WI38 (cell line): ENCODE data around the gene AHRR.

Experiments
- H3K4me3 ChIP-seq: 2 replicates; pipeline ENCODE4 v1.5.1; 2011; ENCODE audit warnings: low read depth, mild to moderate bottlenecking, control low read depth, low read length
- TF ChIP-seq, protein P1 (sequence below): IDR thresholded peaks from 2 replicates; pipeline ENCODE4 v1.5.1; 2012; ENCODE audit warnings: low read depth, mild to moderate bottlenecking, control low read depth, low read length

AHRR gene

DNA sequence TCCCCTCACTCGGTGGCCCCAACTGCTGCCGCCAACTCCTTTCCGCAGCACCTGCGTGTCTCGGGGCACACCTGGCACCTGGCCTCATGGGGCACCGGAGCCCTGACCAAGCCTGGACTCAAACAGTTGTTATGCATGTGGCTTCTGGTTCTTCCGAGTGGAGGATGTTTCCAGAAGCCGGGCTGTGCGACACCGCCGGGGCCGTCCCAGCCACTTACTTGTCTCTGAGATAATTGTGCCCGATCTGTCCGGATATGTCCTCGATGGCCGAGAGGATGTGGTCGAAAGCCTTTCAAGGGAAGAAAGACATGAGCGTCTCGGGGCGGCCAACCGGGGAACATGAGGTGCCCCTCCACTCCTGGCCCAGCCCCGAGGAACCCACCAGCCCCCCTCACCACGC, 159.8 kb downstream of the AHRR start:
- TF ChIP-seq, protein P1, sequence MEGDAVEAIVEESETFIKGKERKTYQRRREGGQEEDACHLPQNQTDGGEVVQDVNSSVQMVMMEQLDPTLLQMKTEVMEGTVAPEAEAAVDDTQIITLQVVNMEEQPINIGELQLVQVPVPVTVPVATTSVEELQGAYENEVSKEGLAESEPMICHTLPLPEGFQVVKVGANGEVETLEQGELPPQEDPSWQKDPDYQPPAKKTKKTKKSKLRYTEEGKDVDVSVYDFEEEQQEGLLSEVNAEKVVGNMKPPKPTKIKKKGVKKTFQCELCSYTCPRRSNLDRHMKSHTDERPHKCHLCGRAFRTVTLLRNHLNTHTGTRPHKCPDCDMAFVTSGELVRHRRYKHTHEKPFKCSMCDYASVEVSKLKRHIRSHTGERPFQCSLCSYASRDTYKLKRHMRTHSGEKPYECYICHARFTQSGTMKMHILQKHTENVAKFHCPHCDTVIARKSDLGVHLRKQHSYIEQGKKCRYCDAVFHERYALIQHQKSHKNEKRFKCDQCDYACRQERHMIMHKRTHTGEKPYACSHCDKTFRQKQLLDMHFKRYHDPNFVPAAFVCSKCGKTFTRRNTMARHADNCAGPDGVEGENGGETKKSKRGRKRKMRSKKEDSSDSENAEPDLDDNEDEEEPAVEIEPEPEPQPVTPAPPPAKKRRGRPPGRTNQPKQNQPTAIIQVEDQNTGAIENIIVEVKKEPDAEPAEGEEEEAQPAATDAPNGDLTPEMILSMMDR: no peak
- no peak overlapping the region for H3K4me3 ChIP-seq

DNA sequence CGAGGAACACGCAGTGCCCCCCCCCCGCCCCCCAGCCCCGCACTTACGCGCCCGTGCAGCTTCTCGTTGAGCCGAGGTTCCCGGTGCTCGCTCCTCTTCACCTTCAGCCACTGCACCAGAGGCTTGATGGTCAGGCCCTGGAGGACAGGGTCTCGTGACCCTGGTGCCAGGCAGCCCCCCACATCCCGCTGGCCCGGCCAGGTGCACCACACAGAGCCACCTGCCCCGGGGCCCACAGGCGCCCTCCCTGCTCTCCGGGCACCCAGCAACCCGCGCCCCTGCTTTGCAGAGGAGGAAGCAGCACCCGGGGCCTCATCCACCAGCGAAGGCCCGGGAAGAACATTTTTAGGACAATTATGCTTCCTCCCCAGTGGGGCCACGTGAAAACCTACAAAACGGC, 160.5 kb downstream of the AHRR start:
- TF ChIP-seq, protein P1: no peak
- no peak overlapping the region for H3K4me3 ChIP-seq

DNA sequence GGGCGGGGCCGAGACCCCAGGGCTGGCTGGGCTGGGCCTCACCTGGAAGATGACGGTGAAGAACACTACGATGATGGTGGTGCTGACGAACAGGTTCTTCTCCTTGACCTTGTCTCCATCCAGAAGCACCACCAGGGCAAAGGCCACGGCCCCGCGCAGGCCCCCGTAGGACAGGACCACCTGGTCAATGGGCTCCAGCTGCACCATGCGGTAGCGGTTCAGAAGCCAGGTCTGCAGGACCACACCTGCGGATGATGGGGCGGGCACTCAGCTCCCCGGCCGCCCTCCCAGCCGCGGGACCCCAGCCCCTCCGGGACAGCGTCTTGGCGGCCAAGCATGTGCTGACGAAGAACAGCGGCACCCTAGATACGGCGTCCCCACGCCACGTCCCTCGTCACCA, 161.0 kb downstream of the AHRR start:
- H3K4me3 ChIP-seq: no peak overlapping the region
- TF ChIP-seq, protein P1: no peak

DNA sequence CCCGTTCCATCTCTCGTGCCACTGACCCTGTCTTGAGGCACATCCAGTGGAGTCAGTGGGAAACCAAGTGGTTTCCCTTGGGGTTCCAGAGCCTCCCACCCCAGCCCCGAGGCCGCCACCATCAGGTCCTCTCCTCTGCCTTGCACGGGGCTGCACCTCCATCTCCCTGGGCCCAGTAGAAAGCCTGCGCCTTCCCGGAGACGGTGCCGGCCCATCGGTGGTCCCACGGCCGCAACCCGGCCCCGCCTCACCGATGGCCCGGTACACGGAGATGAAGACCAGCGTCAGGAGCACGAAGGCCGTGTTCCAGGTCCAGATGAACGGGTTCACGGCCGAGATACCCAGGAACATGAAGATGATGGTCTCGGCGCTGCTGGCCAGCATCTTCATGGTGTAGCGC, 161.5 kb downstream of the AHRR start:
- H3K4me3 ChIP-seq: no peak overlapping the region
- TF ChIP-seq, protein P1: no peak

DNA sequence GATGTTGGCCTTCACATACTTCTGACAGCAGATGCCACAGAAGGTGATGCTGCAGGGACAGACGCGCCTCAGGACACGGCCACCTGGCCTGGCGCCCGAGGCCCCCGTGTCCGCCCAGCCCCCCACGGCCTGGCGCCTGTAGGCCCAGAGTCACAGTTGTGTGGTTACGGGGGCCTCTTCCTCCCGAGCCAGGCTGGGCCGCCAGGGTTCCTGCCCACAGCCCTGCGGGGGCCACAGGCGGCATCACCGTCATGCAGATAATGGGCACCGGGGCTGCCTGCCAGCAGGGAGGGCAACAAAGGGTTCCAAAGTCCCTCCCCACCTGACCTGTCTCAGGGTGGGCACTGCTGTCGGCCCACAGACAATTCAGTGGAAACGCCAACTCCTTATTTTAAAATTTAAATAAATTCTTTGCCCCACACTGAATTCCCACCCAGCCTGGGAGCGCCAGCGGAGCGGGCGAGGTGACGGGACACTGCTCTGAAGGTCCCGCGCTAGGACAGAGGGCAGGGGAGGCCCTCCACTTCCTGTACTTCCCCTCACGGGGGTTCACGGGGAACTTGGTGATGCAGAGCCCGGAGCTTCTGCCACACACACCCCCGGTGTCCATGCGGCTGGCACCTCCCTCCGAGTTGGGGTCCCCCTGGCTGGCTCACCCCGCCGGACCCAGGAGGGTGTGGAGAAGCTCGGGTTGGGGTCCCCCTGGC, 162.1 kb downstream of the AHRR start:
- no peak overlapping the region for H3K4me3 ChIP-seq
- TF ChIP-seq, protein P1: no peak

DNA sequence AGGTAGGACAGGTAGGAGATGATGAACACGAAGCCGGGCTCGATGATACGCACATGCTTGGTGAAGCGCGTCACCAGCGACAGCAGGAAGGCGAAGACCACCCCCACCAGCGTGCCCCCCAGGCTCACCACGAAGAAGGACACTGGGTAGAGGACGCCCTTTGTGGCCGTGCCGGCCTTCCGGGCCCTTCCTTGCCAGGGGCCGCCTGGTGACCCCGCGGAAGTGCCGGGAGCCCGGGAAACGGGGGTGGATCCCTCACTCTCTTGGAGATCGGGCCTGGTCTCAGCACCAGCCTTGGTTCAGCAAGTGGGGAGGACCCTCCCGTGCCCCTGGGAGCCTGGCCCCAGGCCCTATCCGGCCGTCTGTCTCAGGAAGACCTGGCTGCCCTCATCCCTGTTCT, 163.0 kb downstream of the AHRR start:
- no peak overlapping the region for H3K4me3 ChIP-seq
- TF ChIP-seq, protein P1: no peak

DNA sequence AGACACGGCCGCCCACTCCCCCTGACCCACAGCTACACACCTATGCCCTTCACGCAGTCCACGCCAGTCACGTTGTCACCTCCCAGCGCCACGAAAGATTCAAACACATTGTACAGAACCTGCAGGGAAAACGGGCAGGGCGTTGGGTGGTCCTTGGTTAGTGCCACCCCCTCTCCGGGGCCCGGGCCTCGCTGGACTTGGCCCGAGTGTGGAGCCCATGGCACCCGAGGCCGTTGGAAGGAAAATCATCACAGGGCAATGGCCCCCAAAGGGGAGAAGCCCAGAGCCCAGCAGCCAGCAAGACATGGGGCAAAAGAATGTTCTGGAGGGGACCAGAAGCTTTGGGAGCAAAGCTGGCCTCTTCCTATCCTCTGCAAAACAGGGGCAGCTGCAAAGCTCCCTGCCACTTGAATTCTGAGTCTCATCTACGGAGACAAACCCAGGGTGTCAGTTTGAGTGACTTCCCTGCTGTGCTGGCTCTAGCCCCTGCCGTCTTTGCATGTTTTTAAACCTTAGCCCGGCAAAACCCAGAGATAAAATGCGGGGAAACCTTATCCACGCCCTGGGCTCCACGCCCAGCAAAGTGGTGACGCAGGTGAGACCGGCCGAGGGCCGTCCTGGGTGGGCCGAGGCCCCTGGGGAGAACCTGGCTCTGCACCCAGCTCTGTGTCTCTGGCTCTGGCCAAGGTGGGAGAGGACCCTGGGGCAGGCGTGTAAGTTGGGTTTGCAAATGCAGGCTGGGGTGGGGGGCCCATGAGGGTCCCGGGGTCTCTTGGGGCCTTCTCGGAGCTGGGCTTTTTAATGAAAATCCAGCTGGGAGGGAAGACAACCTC, 163.8 kb downstream of the AHRR start:
- H3K4me3 ChIP-seq: no peak overlapping the region
- TF ChIP-seq, protein P1: no peak
